Gastroesophageal sphincter (tissue), 4 donors: ENCODE measurements around the gene PAN2. TPM values are rescaled to one million over a fixed set of nuclear protein-coding genes. Genes with fewer than 3 reads are reported as not detected.
A peak's percentile ranks its signal among the peaks of the same experiment; 100 is the strongest.

Source experiments
- ATAC-seq: fragments of 150-250 bp; one replicate; pipeline ENCODE4 v1.9.1; 2016; ENCODE audit warnings: mild to moderate bottlenecking, moderate library complexity
- H3K27ac ChIP-seq, 4 donors: fragments of 200-600 bp; sonication (generic) in 3 of 4; 1 replicate in 3 of 4; 2 replicates in 1 of 4; pipeline ENCODE4 v1.5.1; 2016 to 2019
- H3K27me3 ChIP-seq: fragments of 200-600 bp; sonication (generic); one replicate; pipeline ENCODE4 v1.5.1; 2019
- H3K36me3 ChIP-seq, 2 donors: fragments of 200-600 bp; sonication (generic); one replicate each; pipeline ENCODE4 v1.5.1; 2019; ENCODE audit warnings: control low read depth in 1 of 2
- H3K4me1 ChIP-seq, 3 donors: fragments of 200-600 bp; sonication (generic); 1 replicate in 2 of 3; 2 replicates in 1 of 3; pipeline ENCODE4 v1.5.1; 2016 to 2019; ENCODE audit warnings: control low read depth in 2 of 3
- H3K4me3 ChIP-seq, 2 donors: fragments of 200-600 bp; sonication (generic); one replicate each; pipeline ENCODE4 v1.5.1; 2019; ENCODE audit warnings: mild to moderate bottlenecking in 1 of 2, moderate library complexity in 1 of 2
- H3K9me3 ChIP-seq, 3 donors: fragments of 200-600 bp; sonication (generic); one replicate each; pipeline ENCODE4 v1.5.1; 2017 to 2019; ENCODE audit warnings: control low read depth in 2 of 3
- CTCF ChIP-seq, 4 experiments: fragments of 200-600 bp in 2 of 4; fragments of 450-650 bp in 2 of 4; sonication (generic) in 1 of 4; IDR thresholded peaks; one replicate each; pipeline ENCODE4 v1.5.1; 2017 to 2019; ENCODE audit warnings: antibody characterized with exemption in 4 of 4, mild to moderate bottlenecking in 2 of 4, moderate library complexity in 2 of 4
- EP300 ChIP-seq: sonication (generic); formaldehyde crosslinking; IDR thresholded peaks from one replicate; pipeline ENCODE4 v1.6.1; 2017; ENCODE audit warnings: antibody characterized with exemption, mild to moderate bottlenecking
- POLR2A ChIP-seq, 2 donors: fragments of 450-650 bp; IDR thresholded peaks; one replicate each; pipeline ENCODE4 v1.6.1; 2017; ENCODE audit warnings: antibody characterized with exemption in 2 of 2, mild to moderate bottlenecking in 2 of 2, moderate library complexity in 1 of 2
- POLR2AphosphoS5 ChIP-seq: sonication (generic); formaldehyde crosslinking; IDR thresholded peaks from one replicate; pipeline ENCODE4 v1.6.1; 2017; ENCODE audit warnings: antibody characterized with exemption
- WGBS, 2 donors: methylation state at CpG; one replicate each; pipeline ENCODE4 v1.1.5; 2018; ENCODE audit warnings: low coverage in 1 of 2; 5-methylcytosine and 5-hydroxymethylcytosine counted together
- total RNA-seq, 4 donors: library from RNA; depleted of rRNA; stranded (reverse); fragments of >200 nt; gene quantifications; one replicate each; pipeline ENCODE4 v1.1.0, GENCODE V29; 2016

The PAN2 gene
- total RNA-seq: 10 to 100 TPM; 12.6 to 73.6 (median 30.3) TPM

- H3K9me3 ChIP-seq: no peaks in the 10 kb centered on the region
- ATAC-seq: peak; percentile 99
- peak; percentile 87 for TF ChIP-seq POLR2AphosphoS5
- no peak for TF ChIP-seq EP300
- TF ChIP-seq POLR2A (IDR thresholded peaks at IDR 0.05): peak; percentile 33 to 53
- peak in 3 of 4 experiments; percentile 63 to 75 (median 72) for TF ChIP-seq CTCF (IDR thresholded peaks at IDR 0.05)
- peak within 1 kb of the TSS; percentile 92 to 97 (median 95) for H3K27ac ChIP-seq
- peak within 1 kb of the TSS; percentile 72 to 85 for H3K4me3 ChIP-seq
- H3K4me1 ChIP-seq: peaks cover 0 to 14% (median 5%) of the 10 kb centered on the region in 3 donors
- H3K36me3 ChIP-seq: no peaks in the 10 kb centered on the region
- H3K27me3 ChIP-seq: no peaks in the 10 kb centered on the region
- WGBS, 2 donors: 0 to 2% methylated on average over 10 to 29 of the region's 45 CpGs
Measured at GRCh38 chr12:56333679-56334489, at the start of gene PAN2. TSS of gene PAN2 (minus strand) at chr12:56334000. CDS start at chr12:56333094, 906 bp downstream.

- no peaks in the 10 kb centered on the region for H3K9me3 ChIP-seq
- H3K4me3 ChIP-seq: no peak overlapping the region
- no peak for TF ChIP-seq POLR2AphosphoS5
- no peak for TF ChIP-seq EP300
- no peak for TF ChIP-seq POLR2A (IDR thresholded peaks at IDR 0.05)
- no peak for TF ChIP-seq CTCF (IDR thresholded peaks at IDR 0.05)
- no peaks in the 10 kb centered on the region for H3K36me3 ChIP-seq
- WGBS, 2 donors: 86 to 100% methylated on average over 1 to 14 of the region's 16 CpGs
- no peaks in the 10 kb centered on the region for H3K27me3 ChIP-seq
- no peaks in the 10 kb centered on the region for H3K4me1 ChIP-seq
- H3K27ac ChIP-seq: no peak overlapping the region
- ATAC-seq: no peak
Measured at GRCh38 chr12:56382611-56383010, 48.8 kb upstream of the PAN2 start.

GRCh38 chr12:56377989-56378316 lies 44.2 kb upstream of the PAN2 start:
- H3K4me1 ChIP-seq: no peaks in the 10 kb centered on the region
- H3K27me3 ChIP-seq: no peaks in the 10 kb centered on the region
- no peak for TF ChIP-seq EP300
- no peak for TF ChIP-seq POLR2AphosphoS5
- no peak for TF ChIP-seq POLR2A (IDR thresholded peaks at IDR 0.05)
- no peak for TF ChIP-seq CTCF (IDR thresholded peaks at IDR 0.05)
- no peak overlapping the region for H3K4me3 ChIP-seq
- H3K9me3 ChIP-seq: no peaks in the 10 kb centered on the region
- no peaks in the 10 kb centered on the region for H3K36me3 ChIP-seq
- H3K27ac ChIP-seq: no peak overlapping the region
- ATAC-seq: no peak
- WGBS, 2 donors: 38% methylated on average over 1 of the region's 1 CpG; no CpG with 5 or more reads in 1 of the 2 donors

GRCh38 chr12:56377310-56377988 lies 43.6 kb upstream of the PAN2 start:
- Histone ChIP-seq H3K4me3 (no peak overlapping the region), H3K9me3 (no peaks in the 10 kb centered on the region), H3K4me1 (no peaks in the 10 kb centered on the region), H3K36me3 (no peaks in the 10 kb centered on the region), H3K27ac (no peak overlapping the region), H3K27me3 (no peaks in the 10 kb centered on the region)
- ATAC-seq: no peak
- TF ChIP-seq POLR2A (IDR thresholded peaks at IDR 0.05): no peak
- 55 to 58% methylated on average over 2 to 4 of the region's 4 CpGs for WGBS, 2 donors

- no peaks in the 10 kb centered on the region for H3K27me3 ChIP-seq
- no peak for ATAC-seq
- 56 to 69% methylated on average over 8 to 10 of the region's 11 CpGs for WGBS, 2 donors
Measured at GRCh38 chr12:56375598-56376434, 42.0 kb upstream of the PAN2 start.

More at GRCh38 chr12:56375598-56376434, 42.0 kb upstream of the PAN2 start:
- TF ChIP-seq POLR2AphosphoS5 (no peak), CTCF (IDR thresholded peaks at IDR 0.05) (no peak)
- H3K36me3 ChIP-seq: no peaks in the 10 kb centered on the region
- no peak overlapping the region for H3K27ac ChIP-seq
- no peak overlapping the region for H3K4me3 ChIP-seq
- H3K4me1 ChIP-seq: no peaks in the 10 kb centered on the region
- H3K9me3 ChIP-seq: no peaks in the 10 kb centered on the region
